ENCODE measurements around the gene SOX4. TPM values are rescaled to one million over a fixed set of nuclear protein-coding genes. Genes with fewer than 3 reads are reported as not detected.

The SOX4 gene
- polyA plus RNA-seq, 3 donors: 2.2 to 15.7 (median 2.5) TPM

DNA sequence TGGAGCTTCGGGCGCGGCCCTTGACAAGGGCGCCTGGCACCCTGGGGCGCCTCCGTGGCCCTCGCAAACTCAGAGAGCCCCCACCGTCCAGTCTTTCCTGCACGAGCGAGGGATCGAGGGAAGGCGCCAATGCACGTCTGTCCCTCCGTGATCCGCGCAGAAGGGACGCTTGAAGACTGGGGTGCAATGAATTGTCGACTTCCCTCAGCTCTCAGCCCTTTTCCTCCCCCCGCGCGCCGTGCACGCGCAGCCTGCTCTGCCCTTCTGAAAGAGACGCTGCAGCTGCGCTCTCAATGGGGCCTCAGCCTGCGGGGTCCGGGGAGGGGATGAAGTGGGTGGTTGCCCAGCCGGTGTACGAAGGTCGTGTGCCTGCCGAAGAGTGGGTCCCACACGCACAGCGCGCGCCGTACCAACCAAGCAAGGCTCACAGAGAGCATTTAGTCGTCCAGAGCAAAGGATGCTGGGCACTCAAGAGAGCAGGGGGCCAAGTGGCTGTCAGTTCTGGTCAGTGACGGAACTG lies 5.5 kb upstream of the SOX4 start:
- Histone ChIP-seq H2AFZ (ENCODE audit: insufficient read depth, low read depth, low read length, poor library complexity, severe bottlenecking) (peak overlapping the region; percentile 95), H3K4me2 (replicated peaks; ENCODE audit: extremely low read depth, low read length, poor library complexity, severe bottlenecking) (peak overlapping the region; percentile 99), H3K36me3 (replicated peaks in 1 of 2; ENCODE audit: control insufficient read depth in 1 of 2, insufficient read depth in 2 of 2, low read length in 2 of 2) (no peaks in the 10 kb centered on the region), H3K9ac (ENCODE audit: insufficient read depth, low read length, poor library complexity, severe bottlenecking) (peak overlapping the region; percentile 71), H3K4me1 (ENCODE audit: control insufficient read depth in 1 of 2, insufficient read depth in 2 of 2, low read length in 2 of 2) (peaks cover 17 to 28% of the 10 kb centered on the region in 2 donors), H3K27me3 (ENCODE audit: control insufficient read depth in 2 of 2, insufficient read depth in 2 of 2, low read length in 2 of 2) (no peaks in the 10 kb centered on the region), H3K4me3 (replicated peaks in 1 of 3; ENCODE audit: low read depth in 2 of 3, low read length in 3 of 3) (peak overlapping the region; percentile 79 to 98 (median 88)), H3K79me2 (ENCODE audit: insufficient read depth, low read length) (no peaks in the 10 kb centered on the region), H4K20me1 (ENCODE audit: insufficient read depth, low read length) (no peaks in the 10 kb centered on the region), H3K9me3 (replicated peaks in 1 of 2; ENCODE audit: control insufficient read depth in 1 of 2, insufficient read depth in 1 of 2, low read length in 2 of 2) (no peaks in the 10 kb centered on the region), H3K27ac (ENCODE audit: low read depth in 1 of 2, low read length in 2 of 2) (peak overlapping the region; percentile 62 to 66)
- peaks cover 4 to 9% (median 7%) of the 10 kb centered on the region in 3 donors for H3K27me3 Mint-ChIP-seq (ENCODE audit: low read depth in 3 of 3)
- peak; percentile 36 to 38 (median 37) for DNase-seq
- TF ChIP-seq, protein P1, sequence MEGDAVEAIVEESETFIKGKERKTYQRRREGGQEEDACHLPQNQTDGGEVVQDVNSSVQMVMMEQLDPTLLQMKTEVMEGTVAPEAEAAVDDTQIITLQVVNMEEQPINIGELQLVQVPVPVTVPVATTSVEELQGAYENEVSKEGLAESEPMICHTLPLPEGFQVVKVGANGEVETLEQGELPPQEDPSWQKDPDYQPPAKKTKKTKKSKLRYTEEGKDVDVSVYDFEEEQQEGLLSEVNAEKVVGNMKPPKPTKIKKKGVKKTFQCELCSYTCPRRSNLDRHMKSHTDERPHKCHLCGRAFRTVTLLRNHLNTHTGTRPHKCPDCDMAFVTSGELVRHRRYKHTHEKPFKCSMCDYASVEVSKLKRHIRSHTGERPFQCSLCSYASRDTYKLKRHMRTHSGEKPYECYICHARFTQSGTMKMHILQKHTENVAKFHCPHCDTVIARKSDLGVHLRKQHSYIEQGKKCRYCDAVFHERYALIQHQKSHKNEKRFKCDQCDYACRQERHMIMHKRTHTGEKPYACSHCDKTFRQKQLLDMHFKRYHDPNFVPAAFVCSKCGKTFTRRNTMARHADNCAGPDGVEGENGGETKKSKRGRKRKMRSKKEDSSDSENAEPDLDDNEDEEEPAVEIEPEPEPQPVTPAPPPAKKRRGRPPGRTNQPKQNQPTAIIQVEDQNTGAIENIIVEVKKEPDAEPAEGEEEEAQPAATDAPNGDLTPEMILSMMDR (IDR thresholded peaks at IDR 0.05): no peak
- peaks cover 0 to 1% of the 10 kb centered on the region in 2 donors for H3K36me3 Mint-ChIP-seq
- intact Hi-C loops (cut with micrococcal nuclease): loop anchor here in 1 of 2 donors (5.0 kb wide), 1 partner anchor 1021 kb away; no protein-coding TSS in a partner anchor
- H3K9me3 Mint-ChIP-seq: peaks cover 0 to 5% (median 3%) of the 10 kb centered on the region in 7 donors
- peaks cover 18% of the 10 kb centered on the region for H3K4me1 Mint-ChIP-seq
- H3K4me3 Mint-ChIP-seq: peak overlapping the region; percentile 100
- H3K27ac Mint-ChIP-seq: peak overlapping the region; percentile 80 to 91 (median 88)
- 0% methylated on average over 25 of the region's 39 CpGs for WGBS (ENCODE audit: insufficient coverage)

DNA sequence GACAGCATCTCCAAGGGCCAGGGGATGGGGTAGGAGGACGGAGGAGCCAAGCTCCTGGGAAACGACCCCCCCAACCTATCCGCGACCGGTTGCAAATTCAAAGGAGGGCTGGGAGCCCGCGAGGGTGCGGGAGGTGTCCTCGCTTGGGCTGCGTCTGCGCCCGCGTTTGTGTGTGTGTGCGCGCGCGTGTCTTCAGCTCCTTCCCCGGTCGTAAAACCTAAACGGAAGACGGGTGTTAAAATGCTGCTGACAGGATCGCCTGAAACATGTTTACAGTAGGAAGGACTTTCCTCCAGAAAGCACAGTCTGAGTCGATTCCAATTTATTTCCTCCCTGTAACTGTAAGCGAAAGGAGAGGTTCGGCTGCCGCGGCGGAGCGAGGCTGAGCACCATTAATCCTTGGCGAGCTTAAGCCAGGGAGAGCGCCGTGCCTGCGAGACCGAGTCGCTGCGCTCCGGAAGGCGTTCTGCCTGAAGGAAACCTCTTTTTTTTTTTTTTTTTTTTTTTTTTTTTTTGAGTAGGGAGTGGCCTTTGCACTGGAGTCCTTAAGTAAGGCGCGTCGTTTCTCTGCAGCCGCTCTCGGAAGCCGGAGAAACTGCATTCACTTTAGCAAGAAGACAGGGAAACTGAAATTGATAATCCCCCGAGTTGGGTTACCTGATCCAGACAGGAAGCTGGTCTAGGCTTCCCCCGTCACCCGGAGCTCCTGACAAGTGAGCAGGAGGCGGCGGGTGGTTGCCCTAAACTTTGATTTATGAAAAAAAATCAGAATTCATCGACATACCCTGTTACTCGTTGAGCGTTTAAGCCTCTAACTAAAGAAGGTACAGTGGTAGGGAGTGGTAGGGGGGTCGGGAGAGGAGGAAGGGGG lies 4.8 kb upstream of the SOX4 start:
- Mint-ChIP-seq H3K4me1 (peaks cover 18% of the 10 kb centered on the region), H3K27me3 (ENCODE audit: low read depth in 3 of 3) (peaks cover 4 to 9% (median 7%) of the 10 kb centered on the region in 3 donors)
- DNase-seq: peak in 2 of 3 donors; percentile 29 to 40

More for the DNA sequence above, 4.8 kb upstream of the SOX4 start:
- TF ChIP-seq, protein P1 (IDR thresholded peaks at IDR 0.05): no peak
- Mint-ChIP-seq H3K27ac (peak overlapping the region; percentile 80 to 91 (median 88)), H3K4me3 (peak overlapping the region; percentile 100), H3K36me3 (peaks cover 0 to 1% of the 10 kb centered on the region in 2 donors), H3K9me3 (peaks cover 0 to 5% (median 2%) of the 10 kb centered on the region in 7 donors)
- H3K9me3 ChIP-seq (replicated peaks in 1 of 2; ENCODE audit: control insufficient read depth in 1 of 2, insufficient read depth in 1 of 2, low read length in 2 of 2): no peaks in the 10 kb centered on the region
- H3K4me2 ChIP-seq (replicated peaks; ENCODE audit: extremely low read depth, low read length, poor library complexity, severe bottlenecking): peak overlapping the region; percentile 99
- intact Hi-C loops (cut with micrococcal nuclease): loop anchor here in 1 of 2 donors (5.0 kb wide), 1 partner anchor 1021 kb away; no protein-coding TSS in a partner anchor
- H3K4me1 ChIP-seq (ENCODE audit: control insufficient read depth in 1 of 2, insufficient read depth in 2 of 2, low read length in 2 of 2): peaks cover 20 to 35% of the 10 kb centered on the region in 2 donors
- peak overlapping the region; percentile 71 for H3K9ac ChIP-seq (ENCODE audit: insufficient read depth, low read length, poor library complexity, severe bottlenecking)
- peak overlapping the region; percentile 62 to 66 for H3K27ac ChIP-seq (ENCODE audit: low read depth in 1 of 2, low read length in 2 of 2)
- H3K79me2 ChIP-seq (ENCODE audit: insufficient read depth, low read length): no peaks in the 10 kb centered on the region
- no peaks in the 10 kb centered on the region for H4K20me1 ChIP-seq (ENCODE audit: insufficient read depth, low read length)
- 0% methylated on average over 25 of the region's 53 CpGs for WGBS (ENCODE audit: insufficient coverage)
- peak overlapping the region; percentile 79 to 98 (median 88) for H3K4me3 ChIP-seq (replicated peaks in 1 of 3; ENCODE audit: low read depth in 2 of 3, low read length in 3 of 3)
- peak overlapping the region; percentile 95 for H2AFZ ChIP-seq (ENCODE audit: insufficient read depth, low read depth, low read length, poor library complexity, severe bottlenecking)
- H3K36me3 ChIP-seq (replicated peaks in 1 of 2; ENCODE audit: control insufficient read depth in 1 of 2, insufficient read depth in 2 of 2, low read length in 2 of 2): no peaks in the 10 kb centered on the region
- H3K27me3 ChIP-seq (ENCODE audit: control insufficient read depth in 2 of 2, insufficient read depth in 2 of 2, low read length in 2 of 2): no peaks in the 10 kb centered on the region
